K562 (cell line): ENCODE results near the gene PPM1E. TPM values are rescaled to one million over a fixed set of nuclear protein-coding genes. Genes with fewer than 3 reads are reported as not detected.

Experiments
- BRF1 ChIP-seq: IDR thresholded peaks from 3 replicates; pipeline ENCODE4 v1.6.1; 2011; ENCODE audit warnings: borderline replicate concordance, mild to moderate bottlenecking; ENCODE audit not compliant: insufficient read length; ENCODE audit errors: extremely low read depth
- CCAR2 ChIP-seq: fragments of 200-400 bp; formaldehyde crosslinking; IDR thresholded peaks from 2 replicates; pipeline ENCODE4 v1.6.1; 2017; ENCODE audit warnings: mild to moderate bottlenecking, low read depth, low read length
- CREB1 ChIP-seq, 2 experiments: sonication (generic) in 1 of 2; formaldehyde crosslinking in 1 of 2; IDR thresholded peaks; 2 replicates each; pipeline versions ENCODE4 v1.6.1 to v1.8.0; 2012 to 2022; ENCODE audit warnings: inconsistent platforms in 1 of 2, mild to moderate bottlenecking in 1 of 2, missing genetic modification reagents in 1 of 2, moderate library complexity in 1 of 2
- ETS2 ChIP-seq: IDR thresholded peaks from 2 replicates; pipeline ENCODE4 v1.6.1; 2016; ENCODE audit warnings: borderline replicate concordance, missing genetic modification characterization, mild to moderate bottlenecking, moderate library complexity, missing compliant biosample characterization; ENCODE audit not compliant: poor library complexity, severe bottlenecking
- EWSR1 ChIP-seq: fragments of 450-650 bp; IDR thresholded peaks from 2 replicates; pipeline ENCODE4 v1.6.1; 2018; ENCODE audit warnings: borderline replicate concordance, mild to moderate bottlenecking, low read depth, moderate library complexity; ENCODE audit not compliant: partially characterized antibody
- GTF3C2 ChIP-seq: IDR thresholded peaks from 3 replicates; pipeline ENCODE4 v1.6.1; 2011; ENCODE audit warnings: borderline replicate concordance, mild to moderate bottlenecking, moderate library complexity; ENCODE audit not compliant: insufficient read length; ENCODE audit errors: extremely low read depth
- HNRNPUL1 ChIP-seq: fragments of 200-400 bp; formaldehyde crosslinking; IDR thresholded peaks from 2 replicates; pipeline ENCODE4 v1.6.1; 2017; ENCODE audit warnings: low read length
- IFI16 ChIP-seq: fragments of 250-450 bp; sonication (Bioruptor Pico); IDR thresholded peaks from 2 replicates; pipeline ENCODE4 v2.1.2; 2022; ENCODE audit warnings: mild to moderate bottlenecking, inconsistent platforms
- L3MBTL2 ChIP-seq: fragments of 450-650 bp; IDR thresholded peaks from 2 replicates; pipeline ENCODE4 v1.6.1; 2016; ENCODE audit warnings: mild to moderate bottlenecking, moderate library complexity
- MAFG ChIP-seq: fragments of 450-650 bp; conservative IDR thresholded peaks from 2 replicates; pipeline ENCODE4 v1.6.1; 2016; ENCODE audit warnings: missing genetic modification characterization, missing compliant biosample characterization
- NFE2 ChIP-seq: IDR thresholded peaks from 2 replicates; pipeline ENCODE4 v1.6.1; 2014; ENCODE audit warnings: antibody characterized with exemption, low read depth
- NFXL1 ChIP-seq: fragments of 450-650 bp; formaldehyde crosslinking; IDR thresholded peaks from 2 replicates; pipeline ENCODE4 v1.4.0; 2021; ENCODE audit warnings: mild to moderate bottlenecking
- POLR2H ChIP-seq: IDR thresholded peaks from 2 replicates; pipeline ENCODE4 v1.6.1; 2016; ENCODE audit warnings: missing genetic modification characterization, low read depth, mild to moderate bottlenecking, control low read depth, missing compliant biosample characterization, moderate library complexity
- RBM15 ChIP-seq: fragments of 200-400 bp; formaldehyde crosslinking; IDR thresholded peaks from 2 replicates; pipeline ENCODE4 v1.6.1; 2018; ENCODE audit warnings: mild to moderate bottlenecking, low read length, moderate library complexity; ENCODE audit not compliant: insufficient read depth
- RCOR1 ChIP-seq, 2 experiments: IDR thresholded peaks; 2 replicates each; pipeline ENCODE4 v1.6.1; 2012; ENCODE audit warnings: low read depth in 2 of 2, low read length in 2 of 2, borderline replicate concordance in 1 of 2, improper control_type of control experiment in 1 of 2
- SIN3B ChIP-seq: fragments of 450-650 bp; IDR thresholded peaks from 2 replicates; pipeline ENCODE4 v1.6.1; 2017; ENCODE audit warnings: low read depth, mild to moderate bottlenecking, moderate library complexity
- SMARCE1 ChIP-seq: fragments of 450-650 bp; IDR thresholded peaks from 2 replicates; pipeline ENCODE4 v1.7.1; 2016; ENCODE audit warnings: mild to moderate bottlenecking
- TOE1 ChIP-seq, 2 experiments: fragments of 450-650 bp in 1 of 2; sonication (generic) in 1 of 2; formaldehyde crosslinking in 1 of 2; IDR thresholded peaks; 2 replicates each; pipeline versions ENCODE4 v1.7.1 to v1.8.0; 2016 to 2022; ENCODE audit warnings: borderline replicate concordance in 2 of 2, mild to moderate bottlenecking in 2 of 2, antibody characterized with exemption in 1 of 2, inconsistent platforms in 1 of 2, low read depth in 1 of 2, missing genetic modification reagents in 1 of 2, moderate library complexity in 1 of 2
- ZFP91 ChIP-seq: sonication (generic); formaldehyde crosslinking; IDR thresholded peaks from 2 replicates; pipeline ENCODE4 v1.8.0; 2022; ENCODE audit warnings: mild to moderate bottlenecking, missing genetic modification reagents
- ZNF518B ChIP-seq: fragments of 250-450 bp; sonication (Bioruptor Pico); IDR thresholded peaks from 2 replicates; pipeline ENCODE4 v1.5.0; 2021; ENCODE audit warnings: mild to moderate bottlenecking, moderate library complexity
- ZNF830 ChIP-seq: fragments of 250-450 bp; sonication (Bioruptor Pico); IDR thresholded peaks from 2 replicates; pipeline ENCODE4 v1.5.0; 2021; ENCODE audit warnings: mild to moderate bottlenecking
- polyA plus RNA-seq, 8 experiments: library from polyadenylated mRNA; depleted of rRNA in 4 of 8; stranded (reverse) in 5 of 8; unstranded in 3 of 8; fragments of >200 nt; fragmentation: Nextera tagmentation in 2 of 8; fragmentation: Illumina TruSeq in 1 of 8; extraction: Ambion mirVana in 2 of 8; extraction: Trizol in 1 of 8; gene quantifications; 2 replicates each; pipeline versions ENCODE4 v1.2.1 to v1.2.3, GENCODE V29; 2011 to 2014; ENCODE audit warnings: inconsistent platforms in 1 of 8, missing spikeins in 1 of 8
- total RNA-seq, 7 experiments: library from RNA; depleted of rRNA in 6 of 7; stranded (reverse); fragments of >200 nt in 6 of 7; fragmentation: Illumina TruSeq in 2 of 7; extraction: Trizol in 2 of 7; gene quantifications; 2 replicates each; pipeline versions ENCODE4 v1.2.1 to v1.2.3, GENCODE V29; 2011 to 2021; ENCODE audit warnings: low replicate concordance in 1 of 7

The PPM1E gene
- total and polyA plus RNA-seq, 9 of the 15 experiments (the other 6 are each of a cell fraction or from before 2014, with no cell fraction given) = 1.0 to 5.7 (median 4.7) TPM

DNA sequence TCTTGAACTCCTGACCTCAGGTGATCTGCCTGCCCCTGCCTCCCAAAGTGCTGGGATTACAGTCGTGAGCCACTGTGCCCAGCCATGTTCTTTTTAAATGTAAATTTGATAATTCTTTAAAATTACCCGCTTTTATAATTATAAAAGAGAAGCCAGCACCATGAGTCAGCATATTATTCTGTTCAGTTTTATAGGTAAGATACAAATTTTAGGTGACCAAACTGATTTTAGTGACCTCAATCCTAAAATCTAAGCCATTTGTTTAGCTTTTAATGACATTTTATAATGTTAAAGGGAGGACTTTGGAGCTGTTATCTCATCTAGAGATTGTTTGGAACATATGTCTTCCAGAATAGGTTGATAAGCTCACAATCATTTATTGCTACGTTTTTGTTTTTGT lies 20.8 kb upstream of the PPM1E start (continued):
- TF ChIP-seq ZNF518B (CRISPR knock-in tag) (no peak), EWSR1 (no peak), NFXL1 (CRISPR knock-in tag) (no peak), SIN3B (no peak), ZFP91 (CRISPR knock-in tag) (no peak), MAFG (tag) (peak; percentile 82), L3MBTL2 (no peak), NFE2 (peak; percentile 61), GTF3C2 (no peak), BRF1 (no peak), SMARCE1 (no peak), POLR2H (no peak), ETS2 (tag) (no peak), RCOR1 (IDR thresholded peaks at IDR 0.05; ENCODE audit: borderline replicate concordance in 1 of 2, low read depth in 2 of 2, low read length in 2 of 2) (no peak), CCAR2 (no peak), ZNF830 (CRISPR knock-in tag) (no peak), IFI16 (CRISPR knock-in tag) (no peak), TOE1 (IDR thresholded peaks at IDR 0.05; ENCODE audit: borderline replicate concordance) (no peak), TOE1 (CRISPR knock-in tag; IDR thresholded peaks at IDR 0.05; ENCODE audit: borderline replicate concordance, low read depth) (no peak), HNRNPUL1 (no peak), CREB1 (IDR thresholded peaks at IDR 0.05) (no peak), CREB1 (CRISPR knock-in tag; IDR thresholded peaks at IDR 0.05) (no peak), RBM15 (no peak)
